ENCODE results near the gene RERE. TPM values are rescaled to one million over a fixed set of nuclear protein-coding genes. Genes with fewer than 3 reads are reported as not detected.

The RERE gene
- total RNA-seq, 1 experiment from 2014 or later, result 40.6 TPM

DNA sequence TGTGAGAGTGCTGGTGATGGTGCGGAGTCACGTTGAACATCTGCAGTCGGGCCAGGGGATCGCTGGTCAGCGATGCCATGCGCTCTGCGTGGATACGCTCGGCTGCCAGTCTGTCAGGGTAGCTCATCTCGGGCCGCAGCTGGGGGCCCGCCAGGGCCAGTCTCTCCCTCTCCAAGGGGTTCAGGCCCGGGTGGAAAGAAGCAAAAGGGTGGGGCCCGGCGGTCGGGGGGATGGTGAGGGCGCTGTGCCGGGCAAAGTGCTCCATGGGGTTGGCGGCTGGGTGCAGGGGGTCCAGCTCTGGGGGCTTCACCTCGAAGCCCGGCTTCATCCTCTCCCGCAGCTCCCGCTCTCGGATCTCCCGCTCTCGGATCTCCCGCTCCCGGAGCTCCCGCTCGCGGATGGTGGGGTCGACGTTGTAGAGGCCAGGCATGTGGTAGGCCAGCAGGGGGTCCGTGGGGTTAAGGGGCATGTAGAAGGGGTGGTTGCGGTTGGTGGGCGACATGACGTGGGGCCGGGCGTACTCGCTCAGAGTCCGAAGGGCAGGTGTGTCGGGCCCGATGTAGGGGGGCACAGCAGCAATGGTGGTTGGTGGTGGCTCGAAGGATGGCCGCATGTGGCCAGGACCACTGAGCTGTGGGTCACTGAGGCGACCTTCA, 459.1 kb downstream of the RERE start:
- POLR2A ChIA-PET, result no interaction called here
- RAD21 ChIA-PET (ENCODE audit: low non-redundant PET in 1 of 2, low total read pairs in 2 of 2, uncharacterized antibody in 2 of 2, unreplicated experiment in 2 of 2), result no interaction called here
- no peak overlapping the region for H3K4me2 ChIP-seq (ENCODE audit: low read length)
- H4K20me1 ChIP-seq (ENCODE audit: insufficient read depth), result no peaks in the 10 kb centered on the region
- no TSS peak for BruUV-seq (replicated peaks)
- no peaks in the 10 kb centered on the region for H3K9me3 ChIP-seq (ENCODE audit: control insufficient read depth in 1 of 2, insufficient read depth in 1 of 2, low read depth in 1 of 2, low read length in 2 of 2)
- no peaks in the 10 kb centered on the region for H3K4me1 ChIP-seq (ENCODE audit: control insufficient read depth in 1 of 2, insufficient read depth in 2 of 2, low read length in 2 of 2)
- no peak overlapping the region for H3K27ac ChIP-seq (ENCODE audit: low read depth, low read length)
- CTCF ChIA-PET, result no interaction called here
- H3K9me2 ChIP-seq (ENCODE audit: insufficient read depth), result no peaks in the 10 kb centered on the region
- no peak for DNase-seq (ENCODE audit: low read depth, low spot score)
- H3K27me3 ChIP-seq (ENCODE audit: insufficient read depth, low read length), result no peaks in the 10 kb centered on the region
- peaks cover 10% of the 10 kb centered on the region in 2 experiments; a peak in 3 of 4 replicates for H3K36me3 ChIP-seq (ENCODE audit: control insufficient read depth in 1 of 2, insufficient read depth in 2 of 2, low read length in 2 of 2)
- no peaks in the 10 kb centered on the region for H3K79me2 ChIP-seq (ENCODE audit: insufficient read depth, low read length)
- intact Hi-C loops (cut with micrococcal nuclease), result no loop called here
- H2AFZ ChIP-seq (ENCODE audit: low read depth, low read length, poor library complexity, severe bottlenecking), result no peak overlapping the region
- H3K4me3 ChIP-seq (replicated peaks in 1 of 2; ENCODE audit: low read depth in 1 of 2, low read length in 2 of 2), result no peak overlapping the region
- no peak for ATAC-seq
- TF ChIP-seq POLR2AphosphoS5 (IDR thresholded peaks at IDR 0.05; ENCODE audit: low read depth, low read length) (no peak), CBX3 (IDR thresholded peaks at IDR 0.05; ENCODE audit: low read depth) (no peak), SIN3A (IDR thresholded peaks at IDR 0.05; ENCODE audit: low read depth) (no peak), TCF7L2 (IDR thresholded peaks at IDR 0.05; ENCODE audit: borderline replicate concordance, extremely low read depth, insufficient read depth, insufficient read length) (no peak), EGR1 (IDR thresholded peaks at IDR 0.05; ENCODE audit: low read depth) (no peak), JUND (IDR thresholded peaks at IDR 0.05) (no peak), RAD21 (IDR thresholded peaks at IDR 0.05; ENCODE audit: low read depth) (no peak), YY1 (IDR thresholded peaks at IDR 0.05; ENCODE audit: extremely low read depth, insufficient replicate concordance, low read depth, low read length) (no peak), ZFX (IDR thresholded peaks at IDR 0.05) (no peak), CEBPB (IDR thresholded peaks at IDR 0.05; ENCODE audit: low read depth) (no peak), SRF (IDR thresholded peaks at IDR 0.05; ENCODE audit: low read depth) (no peak), REST (IDR thresholded peaks at IDR 0.05; ENCODE audit: low read depth) (no peak), ELF1 (IDR thresholded peaks at IDR 0.05; ENCODE audit: borderline replicate concordance, low read depth) (no peak), SP1 (IDR thresholded peaks at IDR 0.05; ENCODE audit: low read depth) (no peak), ZBTB33 (IDR thresholded peaks at IDR 0.05; ENCODE audit: extremely low read depth, insufficient replicate concordance, low read length) (no peak), FOSL1 (IDR thresholded peaks at IDR 0.05; ENCODE audit: low read depth) (no peak), EZH2 (IDR thresholded peaks at IDR 0.05) (no peak)
- TF ChIP-seq, protein P1, sequence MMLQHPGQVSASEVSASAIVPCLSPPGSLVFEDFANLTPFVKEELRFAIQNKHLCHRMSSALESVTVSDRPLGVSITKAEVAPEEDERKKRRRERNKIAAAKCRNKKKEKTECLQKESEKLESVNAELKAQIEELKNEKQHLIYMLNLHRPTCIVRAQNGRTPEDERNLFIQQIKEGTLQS (IDR thresholded peaks at IDR 0.05), result no peak
- TF ChIP-seq, protein P2, sequence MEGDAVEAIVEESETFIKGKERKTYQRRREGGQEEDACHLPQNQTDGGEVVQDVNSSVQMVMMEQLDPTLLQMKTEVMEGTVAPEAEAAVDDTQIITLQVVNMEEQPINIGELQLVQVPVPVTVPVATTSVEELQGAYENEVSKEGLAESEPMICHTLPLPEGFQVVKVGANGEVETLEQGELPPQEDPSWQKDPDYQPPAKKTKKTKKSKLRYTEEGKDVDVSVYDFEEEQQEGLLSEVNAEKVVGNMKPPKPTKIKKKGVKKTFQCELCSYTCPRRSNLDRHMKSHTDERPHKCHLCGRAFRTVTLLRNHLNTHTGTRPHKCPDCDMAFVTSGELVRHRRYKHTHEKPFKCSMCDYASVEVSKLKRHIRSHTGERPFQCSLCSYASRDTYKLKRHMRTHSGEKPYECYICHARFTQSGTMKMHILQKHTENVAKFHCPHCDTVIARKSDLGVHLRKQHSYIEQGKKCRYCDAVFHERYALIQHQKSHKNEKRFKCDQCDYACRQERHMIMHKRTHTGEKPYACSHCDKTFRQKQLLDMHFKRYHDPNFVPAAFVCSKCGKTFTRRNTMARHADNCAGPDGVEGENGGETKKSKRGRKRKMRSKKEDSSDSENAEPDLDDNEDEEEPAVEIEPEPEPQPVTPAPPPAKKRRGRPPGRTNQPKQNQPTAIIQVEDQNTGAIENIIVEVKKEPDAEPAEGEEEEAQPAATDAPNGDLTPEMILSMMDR (IDR thresholded peaks at IDR 0.05 in 2 of 3, conservative IDR thresholded peaks at IDR 0.05 in 1 of 3; ENCODE audit: borderline replicate concordance in 1 of 3, insufficient read depth in 1 of 3, low read depth in 2 of 3, low read length in 2 of 3), result no peak
- no peak overlapping the region for H3K9ac ChIP-seq (ENCODE audit: low read length)
